Subcutaneous adipose tissue (tissue), 4 donors: Measurements from ENCODE around the gene VOPP1. TPM values are rescaled to one million over a fixed set of nuclear protein-coding genes. Genes with fewer than 3 reads are reported as not detected.

ENCODE experiments used
- total RNA-seq, 4 donors: library from RNA; depleted of rRNA; stranded (reverse); fragments of >200 nt; gene quantifications; one replicate each; pipeline ENCODE4 v1.1.0, GENCODE V29; 2016
- TF ChIP-seq, protein P1 (sequence below): fragments of 450-650 bp; IDR thresholded peaks from one replicate; pipeline ENCODE4 v1.5.1; 2016; ENCODE audit warnings: low read depth, mild to moderate bottlenecking, control low read depth, antibody characterized with exemption, moderate library complexity

The VOPP1 gene, protein sequence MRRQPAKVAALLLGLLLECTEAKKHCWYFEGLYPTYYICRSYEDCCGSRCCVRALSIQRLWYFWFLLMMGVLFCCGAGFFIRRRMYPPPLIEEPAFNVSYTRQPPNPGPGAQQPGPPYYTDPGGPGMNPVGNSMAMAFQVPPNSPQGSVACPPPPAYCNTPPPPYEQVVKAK
- total RNA-seq = 10 to 100 TPM; 36.9 to 60.5 (median 46.1) TPM

DNA sequence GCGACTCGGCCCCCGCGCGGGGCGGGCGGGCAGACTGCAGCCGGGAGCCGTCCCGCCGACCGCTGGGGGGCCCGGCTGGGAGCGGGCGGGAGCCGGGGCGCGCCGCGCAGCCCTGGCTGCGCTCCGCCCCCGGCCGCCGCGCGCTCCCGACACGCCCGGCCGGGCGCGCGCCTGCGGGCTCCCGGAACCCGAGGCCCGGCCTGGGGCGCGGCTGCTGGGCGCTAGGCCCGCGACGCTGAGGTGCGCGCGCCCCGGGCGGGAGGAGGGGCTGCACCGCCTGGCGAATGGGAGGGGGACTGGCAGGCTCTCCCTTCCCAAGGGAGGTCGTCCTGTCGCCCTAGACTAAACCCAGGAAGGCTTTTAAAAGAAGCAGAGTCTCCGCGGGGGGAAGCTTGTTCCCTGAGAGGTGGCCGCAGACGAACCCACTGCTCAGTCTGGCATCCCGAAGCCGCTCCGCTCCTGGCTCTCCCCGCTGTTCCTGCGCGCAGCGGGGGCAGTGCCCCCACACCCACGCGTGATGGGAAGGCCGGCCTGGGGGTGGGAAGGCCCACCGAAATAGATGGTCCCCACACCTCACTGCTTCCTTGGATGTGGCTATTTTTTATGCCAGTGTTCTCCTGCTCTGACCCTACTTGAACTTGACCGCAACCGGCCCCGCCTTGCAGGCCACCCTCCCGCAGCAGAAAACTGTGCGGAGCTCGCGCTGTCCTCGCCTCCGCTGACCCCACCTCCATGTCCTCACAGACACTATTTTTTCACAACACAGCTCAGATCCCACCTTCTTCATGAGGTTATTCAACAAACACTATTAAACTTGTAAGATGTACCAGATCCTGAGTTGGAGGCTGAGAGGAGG is at the start of gene VOPP1:
TSS of gene VOPP1 (minus strand) at position 125 of the 856 bp plus-strand sequence. CDS start 178 bp downstream, outside the sequence.
- TF ChIP-seq, protein P1, sequence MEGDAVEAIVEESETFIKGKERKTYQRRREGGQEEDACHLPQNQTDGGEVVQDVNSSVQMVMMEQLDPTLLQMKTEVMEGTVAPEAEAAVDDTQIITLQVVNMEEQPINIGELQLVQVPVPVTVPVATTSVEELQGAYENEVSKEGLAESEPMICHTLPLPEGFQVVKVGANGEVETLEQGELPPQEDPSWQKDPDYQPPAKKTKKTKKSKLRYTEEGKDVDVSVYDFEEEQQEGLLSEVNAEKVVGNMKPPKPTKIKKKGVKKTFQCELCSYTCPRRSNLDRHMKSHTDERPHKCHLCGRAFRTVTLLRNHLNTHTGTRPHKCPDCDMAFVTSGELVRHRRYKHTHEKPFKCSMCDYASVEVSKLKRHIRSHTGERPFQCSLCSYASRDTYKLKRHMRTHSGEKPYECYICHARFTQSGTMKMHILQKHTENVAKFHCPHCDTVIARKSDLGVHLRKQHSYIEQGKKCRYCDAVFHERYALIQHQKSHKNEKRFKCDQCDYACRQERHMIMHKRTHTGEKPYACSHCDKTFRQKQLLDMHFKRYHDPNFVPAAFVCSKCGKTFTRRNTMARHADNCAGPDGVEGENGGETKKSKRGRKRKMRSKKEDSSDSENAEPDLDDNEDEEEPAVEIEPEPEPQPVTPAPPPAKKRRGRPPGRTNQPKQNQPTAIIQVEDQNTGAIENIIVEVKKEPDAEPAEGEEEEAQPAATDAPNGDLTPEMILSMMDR = no peak

DNA sequence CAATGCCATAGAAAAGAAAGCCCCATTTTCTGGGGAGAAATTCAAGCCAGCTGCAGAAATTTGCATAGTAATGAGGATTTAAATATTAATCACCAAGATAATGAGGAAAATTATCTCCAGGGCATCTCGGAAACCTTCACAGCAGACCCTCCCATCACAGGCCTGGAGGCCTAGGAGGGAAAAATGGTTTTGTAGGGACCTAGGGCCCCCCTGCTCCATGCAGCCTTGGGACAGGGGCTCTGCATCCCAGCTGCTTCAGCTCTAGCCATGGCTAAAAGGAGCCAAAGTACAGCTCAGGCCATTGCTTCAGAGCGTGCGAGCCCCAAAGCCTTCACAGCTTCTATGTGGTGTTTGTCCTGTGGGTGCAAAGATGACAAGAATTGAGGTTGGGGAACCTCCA is 46.6 kb upstream of the VOPP1 start:
- TF ChIP-seq, protein P1 = no peak

DNA sequence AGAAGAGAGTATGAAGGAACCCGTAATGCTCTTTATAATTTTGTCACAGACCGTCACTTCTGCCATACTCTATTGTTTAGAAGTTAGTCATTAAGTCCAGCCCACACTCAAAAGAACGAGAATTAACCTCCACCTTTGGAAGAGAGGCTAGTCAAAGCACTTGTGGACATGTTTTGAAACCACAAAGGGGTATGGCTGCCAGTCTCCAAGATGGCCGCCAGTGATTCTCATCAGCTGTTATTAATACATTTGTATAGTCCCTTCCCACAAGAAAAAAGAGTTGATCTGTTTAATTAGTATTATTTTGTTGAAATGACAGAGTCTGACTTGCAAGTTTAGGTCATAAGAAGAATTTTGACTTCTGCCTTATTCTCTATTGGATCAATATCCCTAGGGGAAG is 23.2 kb upstream of the VOPP1 start:
- TF ChIP-seq, protein P1 = no peak

DNA sequence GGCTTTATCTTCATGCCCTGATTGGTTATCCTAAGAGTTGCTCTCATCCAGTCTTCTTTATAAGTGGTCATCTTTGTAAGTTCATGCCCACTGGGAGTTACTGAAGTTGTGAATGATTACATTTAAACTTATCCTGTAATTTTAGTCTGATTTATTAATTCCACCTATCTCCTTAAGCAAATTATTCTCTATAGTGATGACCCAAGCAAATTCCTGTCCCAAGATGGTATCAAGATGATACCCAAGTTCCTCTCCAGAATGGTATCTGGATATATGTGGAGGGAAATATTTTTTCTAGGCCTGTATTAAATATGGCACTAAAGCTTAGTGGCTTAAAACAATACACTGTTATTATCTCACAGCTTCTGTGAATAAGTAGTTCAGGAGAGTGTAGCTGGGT is 22.6 kb upstream of the VOPP1 start:
- TF ChIP-seq, protein P1 = no peak

DNA sequence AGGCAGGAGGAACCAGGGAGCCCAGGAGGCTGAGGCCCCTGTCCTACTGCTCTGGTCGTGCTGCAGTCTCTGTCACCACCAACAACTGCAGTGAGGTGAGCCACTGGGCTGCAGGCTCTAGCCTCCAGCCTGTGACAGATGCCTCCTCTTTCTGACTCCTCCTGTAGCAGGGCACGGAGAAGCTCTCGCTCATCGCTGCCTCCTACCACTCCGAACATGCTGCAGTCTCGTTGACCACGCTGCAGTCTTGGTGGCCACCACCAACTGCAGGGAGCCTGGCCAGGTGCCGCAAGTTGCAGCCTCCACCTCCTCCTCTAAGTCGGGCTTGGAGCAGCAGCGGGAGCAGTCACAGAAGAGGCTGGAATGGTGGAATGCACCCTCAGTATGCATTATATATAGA is 22.1 kb upstream of the VOPP1 start:
- TF ChIP-seq, protein P1 = no peak

DNA sequence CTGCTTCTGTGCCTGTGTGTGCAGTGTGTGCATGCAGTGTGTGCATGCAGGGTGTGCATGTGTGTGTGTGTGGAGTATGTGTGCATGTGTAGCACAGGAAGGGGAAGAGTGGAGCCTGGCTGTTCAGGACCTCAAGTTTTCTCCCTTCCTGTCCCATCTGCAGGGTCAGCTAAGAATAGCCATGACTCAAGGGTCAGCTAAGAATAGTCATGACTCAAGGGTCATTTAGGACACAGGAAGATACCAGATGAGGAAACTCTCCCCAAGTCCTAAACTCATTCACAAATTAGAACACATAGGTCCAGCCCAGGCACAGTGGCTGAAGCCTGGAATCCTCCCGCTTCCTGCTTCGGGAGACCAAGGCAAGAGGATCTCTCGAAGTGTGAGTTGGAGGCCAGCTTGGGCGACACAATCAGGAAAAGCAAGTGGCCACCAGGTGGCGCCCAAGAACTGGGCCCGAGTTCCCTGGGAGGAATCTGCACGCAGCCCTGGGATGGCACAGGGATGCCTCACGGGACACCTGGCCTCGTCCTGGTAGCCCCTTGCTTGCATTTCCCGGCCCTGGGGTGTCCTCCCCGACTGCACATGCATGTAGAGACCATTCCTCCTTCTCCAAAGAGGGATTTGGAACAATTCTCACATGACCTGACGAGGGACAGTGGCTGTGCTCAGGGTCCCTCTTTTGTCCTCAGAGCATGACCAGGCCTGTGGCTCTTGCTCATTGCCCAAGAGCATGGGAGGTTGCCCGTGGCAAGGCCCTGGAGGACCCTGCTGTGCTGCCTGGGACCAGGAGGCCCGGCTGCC is 21.4 kb upstream of the VOPP1 start:
- TF ChIP-seq, protein P1 = no peak

DNA sequence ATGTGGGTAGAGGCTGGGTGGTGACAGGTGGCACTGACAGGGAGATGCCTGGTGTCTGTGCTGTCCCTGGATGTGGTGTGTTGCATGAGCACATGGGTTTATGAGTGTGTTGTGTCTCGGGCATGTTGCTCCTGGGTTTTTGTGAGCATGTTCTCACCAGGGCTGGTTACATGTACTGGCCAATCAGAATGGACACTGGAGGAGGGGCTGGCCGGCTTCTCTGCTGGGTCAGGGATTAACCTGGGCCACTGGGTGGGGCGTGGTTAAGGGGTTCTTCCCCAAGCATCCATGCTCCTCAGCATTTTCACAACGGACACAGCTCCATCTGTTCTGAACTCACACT is 20.8 kb upstream of the VOPP1 start:
- TF ChIP-seq, protein P1 = no peak
